Endothelial cell of umbilical vein (primary cell): Measurements from ENCODE around the gene TXK.

Source experiments
- POLR2AphosphoS5 ChIP-seq: IDR thresholded peaks from 2 replicates; pipeline ENCODE4 v1.6.1; 2012; ENCODE audit warnings: low read depth, mild to moderate bottlenecking, control low read depth, low read length, moderate library complexity; ENCODE audit not compliant: insufficient read depth
- TF ChIP-seq, protein P1 (sequence below), 2 donors: IDR thresholded peaks; 1 replicate in 1 of 2; 2 replicates in 1 of 2; pipeline ENCODE4 v1.5.1; 2011; ENCODE audit warnings: low read length in 2 of 2, mild to moderate bottlenecking in 2 of 2, moderate library complexity in 2 of 2, control low read depth in 1 of 2, inconsistent platforms in 1 of 2, low read depth in 1 of 2; ENCODE audit not compliant: insufficient read depth in 1 of 2; ENCODE audit errors: extremely low read depth in 1 of 2
- TF ChIP-seq, protein P2 (sequence below): IDR thresholded peaks from 2 replicates; pipeline ENCODE4 v1.6.1; 2011; ENCODE audit not compliant: insufficient read depth, insufficient read length

DNA sequence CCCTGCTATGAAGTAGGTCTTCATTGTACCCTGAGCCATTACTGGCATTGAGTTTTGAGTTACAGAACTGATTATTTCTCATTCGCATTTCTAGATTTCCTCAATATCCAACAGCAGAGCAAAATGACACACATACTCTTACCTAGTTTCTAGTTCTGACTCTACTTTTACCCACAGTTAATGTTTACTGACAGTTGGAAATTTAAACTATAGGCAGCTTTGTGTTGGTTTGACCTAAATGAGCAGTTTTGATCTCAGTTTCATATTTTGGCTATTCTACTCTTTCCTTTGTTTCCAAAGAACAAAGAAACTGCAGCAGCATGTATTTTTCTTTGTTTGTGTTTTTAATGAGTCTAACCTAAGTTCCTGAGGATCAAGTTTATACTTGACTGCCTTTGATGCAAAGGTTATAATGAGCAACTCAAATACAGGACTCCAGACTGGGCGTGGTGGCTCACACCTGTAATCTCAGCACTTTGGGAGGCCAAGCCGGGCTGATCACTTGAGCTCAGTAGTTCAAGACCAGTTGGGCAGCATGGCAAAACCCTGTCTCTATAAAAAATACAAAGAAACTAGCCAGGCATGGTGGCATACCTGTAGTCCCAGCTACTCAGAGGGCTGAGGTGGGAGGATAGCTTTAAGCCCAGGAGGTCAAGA lies 30.4 kb downstream of the TXK start:
- TF ChIP-seq, protein P1, sequence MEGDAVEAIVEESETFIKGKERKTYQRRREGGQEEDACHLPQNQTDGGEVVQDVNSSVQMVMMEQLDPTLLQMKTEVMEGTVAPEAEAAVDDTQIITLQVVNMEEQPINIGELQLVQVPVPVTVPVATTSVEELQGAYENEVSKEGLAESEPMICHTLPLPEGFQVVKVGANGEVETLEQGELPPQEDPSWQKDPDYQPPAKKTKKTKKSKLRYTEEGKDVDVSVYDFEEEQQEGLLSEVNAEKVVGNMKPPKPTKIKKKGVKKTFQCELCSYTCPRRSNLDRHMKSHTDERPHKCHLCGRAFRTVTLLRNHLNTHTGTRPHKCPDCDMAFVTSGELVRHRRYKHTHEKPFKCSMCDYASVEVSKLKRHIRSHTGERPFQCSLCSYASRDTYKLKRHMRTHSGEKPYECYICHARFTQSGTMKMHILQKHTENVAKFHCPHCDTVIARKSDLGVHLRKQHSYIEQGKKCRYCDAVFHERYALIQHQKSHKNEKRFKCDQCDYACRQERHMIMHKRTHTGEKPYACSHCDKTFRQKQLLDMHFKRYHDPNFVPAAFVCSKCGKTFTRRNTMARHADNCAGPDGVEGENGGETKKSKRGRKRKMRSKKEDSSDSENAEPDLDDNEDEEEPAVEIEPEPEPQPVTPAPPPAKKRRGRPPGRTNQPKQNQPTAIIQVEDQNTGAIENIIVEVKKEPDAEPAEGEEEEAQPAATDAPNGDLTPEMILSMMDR (IDR thresholded peaks at IDR 0.05; ENCODE audit: extremely low read depth in 1 of 2, insufficient read depth in 1 of 2, low read depth in 1 of 2, low read length in 2 of 2) = no peak
- TF ChIP-seq POLR2AphosphoS5 = no peak
- TF ChIP-seq, protein P2, sequence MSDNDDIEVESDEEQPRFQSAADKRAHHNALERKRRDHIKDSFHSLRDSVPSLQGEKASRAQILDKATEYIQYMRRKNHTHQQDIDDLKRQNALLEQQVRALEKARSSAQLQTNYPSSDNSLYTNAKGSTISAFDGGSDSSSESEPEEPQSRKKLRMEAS = no peak
